A549 (cell line): Measurements from ENCODE around the gene SF3A1. TPM values are rescaled to one million over a fixed set of nuclear protein-coding genes. Genes with fewer than 3 reads are reported as not detected.
A peak's percentile ranks its signal among the peaks of the same experiment; 100 is the strongest.

Experiments used
- ATAC-seq, 2 experiments: fragments of 200-7000 bp in 1 of 2; fragments of >200 bp in 1 of 2; cut with Nextera tagmentation in 1 of 2; cut with Tn5 transposase in 1 of 2; 3 replicates each; pipeline versions ENCODE4 v1.8.0 to v1.9.1; 2018 to 2020; ENCODE audit warnings: mild to moderate bottlenecking in 1 of 2, moderate library complexity in 1 of 2
- CTCF ChIA-PET: fragments of 300-600 bp; sonication (Branson Sonifier 250); formaldehyde crosslinking; extraction: SDS; loops from one replicate; lab custom pipeline; 2021; ENCODE audit warnings: antibody characterized with exemption, inconsistent platforms; lab: Yijun Ruan, JAX
- POLR2A ChIA-PET: fragments of 350-600 bp; formaldehyde crosslinking; extraction: SDS; loops from one replicate; lab custom pipeline; 2021; ENCODE audit warnings: antibody characterized with exemption, inconsistent platforms; lab: Yijun Ruan, JAX
- DNase-seq, 2 experiments: peaks; one replicate each; pipeline versions ENCODE4 v3.0.0 to v3.0.0-alpha.2; 2011 to 2016; ENCODE audit warnings: low read depth in 1 of 2, low spot score in 1 of 2
- FAIRE-seq: peaks from 2 replicates; lab custom pipeline; 2011; peaks lifted over from hg19 to GRCh38; lab: Jason Lieb, UNC
- H3K27ac ChIP-seq, 2 experiments: fragments of >200 bp; sonication (Bioruptor Twin); formaldehyde crosslinking; 3 replicates each; pipeline ENCODE4 v1.5.1; 2016 to 2017
- H3K4me1 ChIP-seq: fragments of >200 bp; sonication (Bioruptor Twin); formaldehyde crosslinking; 3 replicates; pipeline ENCODE4 v1.6.1; 2016
- H3K4me2 ChIP-seq: fragments of >200 bp; sonication (Bioruptor Twin); formaldehyde crosslinking; 3 replicates; pipeline ENCODE4 v1.6.1; 2016
- H3K4me3 ChIP-seq: fragments of >200 bp; sonication (Bioruptor Twin); formaldehyde crosslinking; 3 replicates; pipeline ENCODE4 v1.5.1; 2016
- H3K9me3 ChIP-seq: fragments of >200 bp; sonication (Bioruptor Twin); formaldehyde crosslinking; 3 replicates; pipeline ENCODE4 v1.6.1; 2016
- E2F6 ChIP-seq: IDR thresholded peaks from 2 replicates; pipeline ENCODE4 v1.6.1; 2012; ENCODE audit warnings: low read depth, borderline replicate concordance
- ELK1 ChIP-seq: fragments of 150-350 bp; IDR thresholded peaks from 2 replicates; pipeline ENCODE4 v1.6.1; 2014; ENCODE audit warnings: low read depth, mild to moderate bottlenecking, low read length
- JUNB ChIP-seq: fragments of >200 bp; sonication (Bioruptor Twin); formaldehyde crosslinking; IDR thresholded peaks from 2 replicates; pipeline ENCODE4 v1.6.1; 2016
- KDM5A ChIP-seq: fragments of 200-600 bp; sonication (generic); IDR thresholded peaks from 2 replicates; pipeline ENCODE4 v1.6.1; 2016; ENCODE audit warnings: antibody characterized with exemption, mild to moderate bottlenecking
- MAFK ChIP-seq: fragments of 450-650 bp; IDR thresholded peaks from 2 replicates; pipeline ENCODE4 v1.6.1; 2014; ENCODE audit not compliant: partially characterized antibody
- MAX ChIP-seq: IDR thresholded peaks from 2 replicates; pipeline ENCODE4 v1.6.1; 2012
- MYC ChIP-seq: IDR thresholded peaks from 2 replicates; pipeline ENCODE4 v1.6.1; 2012; ENCODE audit warnings: mild to moderate bottlenecking, inconsistent platforms, low read length, improper control_type of control experiment, borderline replicate concordance
- RCOR1 ChIP-seq: fragments of 150-350 bp; IDR thresholded peaks from 2 replicates; pipeline ENCODE4 v1.6.1; 2014; ENCODE audit warnings: antibody characterized with exemption, low read length, low read depth
- RFX5 ChIP-seq: fragments of 450-650 bp; IDR thresholded peaks from 2 replicates; pipeline ENCODE4 v1.7.1; 2014; ENCODE audit warnings: antibody characterized with exemption, mild to moderate bottlenecking, moderate library complexity
- SMC3 ChIP-seq: fragments of >200 bp; sonication (Bioruptor Twin); formaldehyde crosslinking; IDR thresholded peaks from 3 replicates; pipeline ENCODE4 v1.6.1; 2018; ENCODE audit warnings: inconsistent platforms
- WGBS: methylation state at CpG from one replicate; pipeline ENCODE4 v1.1.6; 2017; ENCODE audit errors: missing lambda C conversion rate; 5-methylcytosine and 5-hydroxymethylcytosine counted together
- polyA plus RNA-seq, 4 experiments: library from polyadenylated mRNA; depleted of rRNA in 3 of 4; stranded (reverse); fragments of >200 nt; fragmentation: RNase III in 1 of 4; extraction: RNeasy Plus Mini Kit Qiagen cat#74134 plus additional on column Dnase treatment in 1 of 4; gene quantifications; 2 replicates in 3 of 4; 3 replicates in 1 of 4; pipeline ENCODE4 v1.2.3, GENCODE V29; 2011 to 2017

SF3A1 gene
- polyA plus RNA-seq, 2 of the 4 experiments (the other 2 are of a cell fraction) = 47.0 to 57.9 TPM

- no peak for ATAC-seq
- WGBS = 93% methylated on average over 5 of the region's 5 CpGs
- TF ChIP-seq MAFK (no peak), RCOR1 (no peak), MYC (no peak), RFX5 (no peak), E2F6 (no peak), MAX (no peak)
- ChIA-PET POLR2A (no interaction called here), CTCF (interaction anchor here (0.6 to 1.3 kb wide), 2 partner anchors 19 to 112 kb away, joined by 4 read pairs; no protein-coding TSS in a partner anchor)
- no peak overlapping the region for H3K4me2 ChIP-seq
- DNase-seq = no peak
- no peak for FAIRE-seq
- H3K4me1 ChIP-seq = peaks cover 18% of the 10 kb centered on the region
- no peak overlapping the region for H3K4me3 ChIP-seq
- no peaks in the 10 kb centered on the region for H3K9me3 ChIP-seq
- H3K27ac ChIP-seq = no peak overlapping the region
Observed at GRCh38 chr22:30399718-30400117, 43.0 kb upstream of the SF3A1 start.

- ATAC-seq (no peak), FAIRE-seq (no peak), DNase-seq (no peak)
- POLR2A ChIA-PET = interaction anchor here (0.7 kb wide), 1 partner anchor 209 kb away, joined by 3 read pairs; no protein-coding TSS in a partner anchor
- Histone ChIP-seq H3K27ac (peak overlapping the region in 1 of 2 experiments; percentile 98; a peak in 2 of 6 replicates), H3K9me3 (no peaks in the 10 kb centered on the region), H3K4me2 (peak overlapping the region; percentile 91), H3K4me1 (peaks cover 18% of the 10 kb centered on the region), H3K4me3 (no peak overlapping the region)
- CTCF ChIA-PET = interaction anchor here (2.0 kb wide), 1 partner anchor 11 kb away, joined by 11 read pairs; the partner anchor contains the start of gene RNF215
- TF ChIP-seq E2F6 (no peak), ELK1 (no peak), SMC3 (no peak), JUNB (no peak)
- 80% methylated on average over 21 of the region's 25 CpGs for WGBS
Observed at GRCh38 chr22:30398685-30399680, 42.3 kb upstream of the SF3A1 start.

GRCh38 chr22:30397656-30398635 is 41.3 kb upstream of the SF3A1 start:
- CTCF ChIA-PET = interaction anchor here (1.0 to 2.0 kb wide), 5 partner anchors 10 to 110 kb away, joined by 3 to 11 read pairs (median 6); partner anchors contain the start of gene RNF215
- DNase-seq (no peak), FAIRE-seq (no peak), ATAC-seq (peak; percentile 5 to 23; a peak in 4 of 6 replicates)
- Histone ChIP-seq H3K4me2 (peak overlapping the region; percentile 91), H3K27ac (peak overlapping the region; percentile 81 to 98), H3K4me1 (peaks cover 18% of the 10 kb centered on the region), H3K4me3 (peak overlapping the region; percentile 76), H3K9me3 (no peaks in the 10 kb centered on the region)
- TF ChIP-seq KDM5A (no peak), MAX (0 out of 2 replicates have a peak, but pooled peaks have one; percentile 16)
- POLR2A ChIA-PET = interaction anchor here (1.2 to 2.1 kb wide), 2 partner anchors 11 to 25 kb away, joined by 3 to 12 read pairs; partner anchors contain the start of gene RNF215
- WGBS = 34% methylated on average over 6 of the region's 11 CpGs
